H1 (cell line): ENCODE data around the gene ATP11A. TPM values are rescaled to one million over a fixed set of nuclear protein-coding genes. Genes with fewer than 3 reads are reported as not detected.

Experiments used
- CTCF ChIA-PET: fragments of 300-600 bp; sonication (Branson Sonifier 250); formaldehyde crosslinking; loops from one replicate; lab custom pipeline; 2021; ENCODE audit not compliant: partially characterized antibody; lab: Charles Lee
- POLR2A ChIA-PET: fragments of 300-600 bp; sonication (Branson Sonifier 250); formaldehyde crosslinking; loops from one replicate; lab custom pipeline; 2021; ENCODE audit warnings: inconsistent platforms; ENCODE audit not compliant: partially characterized antibody; lab: Charles Lee
- DNase-seq, 2 experiments: peaks; one replicate each; pipeline versions ENCODE4 v3.0.0 to v3.0.0-alpha.2; 2010 to 2022; ENCODE audit warnings: low spot score in 2 of 2, low read depth in 1 of 2, mixed read lengths in 1 of 2
- FAIRE-seq: peaks from 2 replicates; lab custom pipeline; 2011; peaks lifted over from hg19 to GRCh38; lab: Jason Lieb, UNC
- H2AFZ ChIP-seq: 2 replicates; pipeline ENCODE4 v1.8.1; 2012; ENCODE audit warnings: low read length, inconsistent platforms
- H2AK5ac ChIP-seq: 2 replicates; pipeline ENCODE4 v1.6.1; 2013; ENCODE audit warnings: low read depth, low read length
- H2BK120ac ChIP-seq: replicated peaks from 2 replicates; pipeline ENCODE3; 2013; ENCODE audit warnings: low read depth, low read length, inconsistent platforms
- H2BK12ac ChIP-seq: 2 replicates; pipeline ENCODE4 v1.6.1; 2013; ENCODE audit warnings: low read depth, low read length
- H2BK15ac ChIP-seq: 2 replicates; pipeline ENCODE4 v1.6.1; 2013; ENCODE audit warnings: low read length
- H2BK20ac ChIP-seq: 2 replicates; pipeline ENCODE4 v1.6.1; 2013; ENCODE audit warnings: low read length
- H2BK5ac ChIP-seq: 2 replicates; pipeline ENCODE4 v1.6.1; 2013; ENCODE audit warnings: low read depth, low read length
- H3K14ac ChIP-seq: 2 replicates; pipeline ENCODE4 v1.6.1; 2013; ENCODE audit warnings: inconsistent platforms; ENCODE audit not compliant: insufficient read length
- H3K18ac ChIP-seq: 2 replicates; pipeline ENCODE4 v1.6.1; 2013; ENCODE audit warnings: low read length; ENCODE audit errors: extremely low read depth
- H3K23ac ChIP-seq: 2 replicates; pipeline ENCODE4 v1.6.1; 2013; ENCODE audit warnings: inconsistent platforms; ENCODE audit not compliant: insufficient read length
- H3K23me2 ChIP-seq: 2 replicates; pipeline ENCODE4 v1.6.1; 2013; ENCODE audit warnings: low read depth, low read length
- H3K27ac ChIP-seq: 2 replicates; pipeline ENCODE4 v1.6.1; 2011; ENCODE audit warnings: low read depth, low read length, inconsistent platforms
- H3K27me3 ChIP-seq, 4 experiments: replicated peaks in 1 of 4; 1 replicate in 1 of 4; 2 replicates in 3 of 4; pipeline versions ENCODE4 v1.6.1 to v1.8.1; 2011 to 2013; ENCODE audit warnings: low read length in 3 of 4, mild to moderate bottlenecking in 3 of 4, inconsistent platforms in 2 of 4, mixed read lengths in 2 of 4, moderate library complexity in 1 of 4; ENCODE audit not compliant: control insufficient read depth in 3 of 4, insufficient read depth in 3 of 4; ENCODE audit errors: extremely low read depth in 1 of 4
- H3K36me3 ChIP-seq, 4 experiments: 2 replicates each; pipeline versions ENCODE4 v1.6.1 to v1.8.1; 2011 to 2013; ENCODE audit warnings: mild to moderate bottlenecking in 4 of 4, low read length in 3 of 4, moderate library complexity in 2 of 4, control low read depth in 1 of 4, inconsistent platforms in 1 of 4; ENCODE audit not compliant: insufficient read depth in 4 of 4, control insufficient read depth in 2 of 4
- H3K4ac ChIP-seq: replicated peaks from 2 replicates; pipeline ENCODE3; 2013; ENCODE audit warnings: low read length, low read depth, mixed read lengths, inconsistent platforms; ENCODE audit not compliant: insufficient read length
- H3K4me1 ChIP-seq, 4 experiments: replicated peaks in 1 of 4; 1 replicate in 1 of 4; 2 replicates in 3 of 4; pipeline versions ENCODE4 v1.6.1 to v1.8.1; 2011 to 2013; ENCODE audit warnings: low read length in 3 of 4, inconsistent platforms in 2 of 4, mixed read lengths in 1 of 4; ENCODE audit not compliant: insufficient read depth in 4 of 4, control insufficient read depth in 3 of 4
- H3K4me2 ChIP-seq, 2 experiments: 2 replicates each; pipeline versions ENCODE4 v1.6.1 to v1.8.1; 2011 to 2013; ENCODE audit warnings: low read depth in 2 of 2, low read length in 2 of 2, control low read depth in 1 of 2, inconsistent platforms in 1 of 2, mild to moderate bottlenecking in 1 of 2; ENCODE audit not compliant: insufficient read depth in 1 of 2
- H3K4me3 ChIP-seq, 4 experiments: fragments of 200-600, 300-600 bp in 1 of 4; sonication (generic), shearing (Covaris generic), sonication (Bioruptor Twin) in 1 of 4; 2 replicates each; pipeline versions ENCODE4 v1.5.1 to v1.8.1; 2011 to 2016; ENCODE audit warnings: low read length in 4 of 4, low read depth in 3 of 4, control low read depth in 2 of 4, inconsistent platforms in 2 of 4, mild to moderate bottlenecking in 2 of 4, mixed read lengths in 1 of 4, moderate library complexity in 1 of 4; ENCODE audit not compliant: insufficient read depth in 2 of 4; ENCODE audit errors: extremely low read depth in 1 of 4
- H3K56ac ChIP-seq: replicated peaks from 2 replicates; pipeline ENCODE3; 2013; ENCODE audit warnings: low read depth, mild to moderate bottlenecking, mixed read lengths, low read length, inconsistent platforms; ENCODE audit not compliant: insufficient read length
- H3K79me1 ChIP-seq: 2 replicates; pipeline ENCODE4 v1.6.1; 2013; ENCODE audit warnings: low read depth, low read length, control low read depth
- H3K79me2 ChIP-seq, 2 experiments: 2 replicates each; pipeline versions ENCODE4 v1.6.1 to v1.8.1; 2012 to 2013; ENCODE audit warnings: low read length in 2 of 2, mild to moderate bottlenecking in 2 of 2, inconsistent platforms in 1 of 2; ENCODE audit not compliant: insufficient read depth in 2 of 2, control insufficient read depth in 1 of 2
- H3K9ac ChIP-seq, 4 experiments: replicated peaks in 1 of 4; 1 replicate in 1 of 4; 2 replicates in 3 of 4; pipeline versions ENCODE4 v1.6.1 to v1.8.1; 2011 to 2013; ENCODE audit warnings: low read depth in 3 of 4, low read length in 3 of 4, control low read depth in 2 of 4, mild to moderate bottlenecking in 2 of 4, moderate library complexity in 2 of 4, inconsistent platforms in 1 of 4; ENCODE audit errors: extremely low read depth in 1 of 4
- H3K9me3 ChIP-seq, 2 experiments: 2 replicates each; pipeline versions ENCODE4 v1.6.1 to v1.8.1; 2012 to 2013; ENCODE audit warnings: mild to moderate bottlenecking in 2 of 2, moderate library complexity in 2 of 2, control low read depth in 1 of 2, inconsistent platforms in 1 of 2, low read depth in 1 of 2, low read length in 1 of 2, mixed read lengths in 1 of 2; ENCODE audit not compliant: insufficient read depth in 2 of 2
- H4K20me1 ChIP-seq, 2 experiments: replicated peaks in 1 of 2; 2 replicates each; pipeline versions ENCODE3 to v1.8.1; 2011 to 2013; ENCODE audit warnings: inconsistent platforms in 2 of 2, low read length in 2 of 2, mild to moderate bottlenecking in 1 of 2; ENCODE audit not compliant: insufficient read depth in 2 of 2, control insufficient read depth in 1 of 2
- H4K5ac ChIP-seq: 2 replicates; pipeline ENCODE4 v1.6.1; 2013; ENCODE audit warnings: low read length, low read depth, mixed read lengths, inconsistent platforms; ENCODE audit not compliant: insufficient read length
- H4K8ac ChIP-seq: 2 replicates; pipeline ENCODE4 v1.8.0; 2013; ENCODE audit warnings: mild to moderate bottlenecking, moderate library complexity, low read length, inconsistent platforms; ENCODE audit not compliant: insufficient read depth; ENCODE audit errors: extremely low read depth
- H4K91ac ChIP-seq: replicated peaks from 2 replicates; pipeline ENCODE3; 2013; ENCODE audit warnings: low read length, mixed read lengths, inconsistent platforms; ENCODE audit not compliant: insufficient read length
- ASH2L ChIP-seq: fragments of 200-600, 300-600 bp; sonication (generic); IDR thresholded peaks from one replicate; pipeline ENCODE4 v1.7.1; 2017; ENCODE audit warnings: low read length
- CEBPB ChIP-seq: IDR thresholded peaks from 2 replicates; pipeline ENCODE4 v1.6.1; 2012; ENCODE audit warnings: low read depth, low read length
- CREB1 ChIP-seq: IDR thresholded peaks from 2 replicates; pipeline ENCODE4 v1.6.1; 2012; ENCODE audit warnings: inconsistent platforms
- FOSL1 ChIP-seq: IDR thresholded peaks from 2 replicates; pipeline ENCODE4 v1.6.1; 2011; ENCODE audit warnings: mild to moderate bottlenecking, low read depth, low read length, moderate library complexity; ENCODE audit not compliant: insufficient read depth
- GABPA ChIP-seq: IDR thresholded peaks from 2 replicates; pipeline ENCODE4 v1.6.1; 2011; ENCODE audit warnings: mild to moderate bottlenecking, low read length, moderate library complexity, borderline replicate concordance; ENCODE audit not compliant: insufficient read depth
- KDM4A ChIP-seq: IDR thresholded peaks from one replicate; pipeline ENCODE4 v1.7.1; 2012; ENCODE audit warnings: low read depth, mild to moderate bottlenecking, moderate library complexity, low read length, inconsistent platforms; ENCODE audit not compliant: severe bottlenecking
- RNF2 ChIP-seq: fragments of 200-900, 300-1000 bp; sonication (generic); IDR thresholded peaks from 2 replicates; pipeline ENCODE4 v1.7.1; 2016; ENCODE audit warnings: borderline replicate concordance, low read depth, mild to moderate bottlenecking, antibody characterized with exemption, low read length; ENCODE audit not compliant: poor library complexity, severe bottlenecking; ENCODE audit errors: missing control alignments
- SAP30 ChIP-seq: fragments of 300-600 bp; sonication (generic); IDR thresholded peaks from 2 replicates; pipeline ENCODE4 v1.7.1; 2012; ENCODE audit warnings: low read length, moderate library complexity, mild to moderate bottlenecking, inconsistent platforms; ENCODE audit not compliant: insufficient read depth, insufficient replicate concordance
- SIN3A ChIP-seq, 2 experiments: IDR thresholded peaks in 1 of 2; conservative IDR thresholded peaks in 1 of 2; 2 replicates each; pipeline ENCODE4 v1.6.1; 2011 to 2012; ENCODE audit warnings: low read length in 2 of 2, improper control_type of control experiment in 1 of 2, low read depth in 1 of 2, mild to moderate bottlenecking in 1 of 2
- SIX5 ChIP-seq: IDR thresholded peaks from 2 replicates; pipeline ENCODE4 v1.6.1; 2011; ENCODE audit warnings: mild to moderate bottlenecking, low read depth, low read length
- SUZ12 ChIP-seq: fragments of 200-600 bp; sonication (generic); IDR thresholded peaks from 2 replicates; pipeline ENCODE4 v1.6.1; 2012; ENCODE audit warnings: mild to moderate bottlenecking, inconsistent platforms, low read length, moderate library complexity, mixed read lengths
- TBP ChIP-seq: IDR thresholded peaks from 2 replicates; pipeline ENCODE4 v1.6.1; 2011; ENCODE audit warnings: low read depth, low read length, improper control_type of control experiment
- WGBS, 2 experiments: shearing (Covaris generic) in 1 of 2; methylation state at CpG; one replicate each; pipeline versions ENCODE4 v1.1.6 to v1.1.7; 2013 to 2015; ENCODE audit warnings: low lambda C conversion rate in 2 of 2, mixed read lengths in 2 of 2, inconsistent platforms in 1 of 2, low coverage in 1 of 2, missing lambda C conversion rate in 1 of 2; ENCODE audit not compliant: insufficient replicate concordance in 2 of 2, insufficient coverage in 1 of 2, insufficient read length in 1 of 2; ENCODE audit errors: extremely low coverage in 1 of 2, missing lambda C conversion rate in 1 of 2; 5-methylcytosine and 5-hydroxymethylcytosine counted together
- polyA plus RNA-seq, 7 experiments: library from polyadenylated mRNA; depleted of rRNA in 3 of 7; stranded (reverse) in 5 of 7; unstranded in 2 of 7; fragments of >200 nt in 5 of 7; fragments of 200-250 nt in 2 of 7; gene quantifications; 1 replicate in 5 of 7; 2 replicates in 1 of 7; 4 replicates in 1 of 7; pipeline versions ENCODE4 v1.2.1 to v1.2.3, GENCODE V29; 2011 to 2013; ENCODE audit warnings: missing spikeins in 2 of 7, mixed read lengths in 2 of 7
- total RNA-seq: library from RNA; stranded (reverse); fragmentation: NEBNext Ultra II Directional; extraction: Animal tissue kit (Norgen Biotek cat#: 25700); gene quantifications from 2 replicates; pipeline ENCODE4 v1.2.1, GENCODE V29; 2021
- TF ChIP-seq, protein P1 (sequence below): IDR thresholded peaks from 2 replicates; pipeline ENCODE4 v1.6.1; 2011; ENCODE audit warnings: low read depth, mild to moderate bottlenecking, low read length; ENCODE audit not compliant: insufficient read depth

The ATP11A gene
- total and polyA plus RNA-seq, 2 of the 8 experiments (the other 6 are each of a cell fraction or from before 2014, with no cell fraction given), result 28.8 to 72.9 TPM

- Histone ChIP-seq H3K4me1 (no peaks in the 10 kb centered on the region), H2BK120ac (no peak overlapping the region), H3K27me3 (no peaks in the 10 kb centered on the region), H3K9ac (no peak overlapping the region), H3K4me2 (no peak overlapping the region), H3K56ac (no peak overlapping the region), H3K79me1 (no peaks in the 10 kb centered on the region), H3K14ac (no peak overlapping the region), H3K23ac (no peak overlapping the region), H3K4me3 (no peak overlapping the region), H3K79me2 (no peaks in the 10 kb centered on the region), H2BK15ac (no peak overlapping the region), H2BK5ac (no peak overlapping the region), H3K18ac (no peak overlapping the region), H2AFZ (no peak overlapping the region), H4K91ac (no peak overlapping the region), H3K4ac (no peak overlapping the region), H4K5ac (no peak overlapping the region), H2AK5ac (no peak overlapping the region), H2BK12ac (no peak overlapping the region), H2BK20ac (no peak overlapping the region), H3K27ac (no peak overlapping the region), H3K36me3 (peaks cover 0 to 50% (median 28%) of the 10 kb centered on the region in 4 experiments; a peak in 5 of 8 replicates), H4K8ac (no peak overlapping the region), H3K9me3 (no peaks in the 10 kb centered on the region), H3K23me2 (no peaks in the 10 kb centered on the region), H4K20me1 (peaks cover 0 to 1% of the 10 kb centered on the region in 2 experiments)
- ChIA-PET CTCF (interaction anchor here (1.0 to 1.4 kb wide), 2 partner anchors 17 to 212 kb away, joined by 3 to 4 read pairs; no protein-coding TSS in a partner anchor), POLR2A (no interaction called here)
- WGBS, 2 experiments, result 95% methylated on average over 10 of the region's 10 CpGs; no CpG with 5 or more reads in 1 of the 2 experiments
- FAIRE-seq, result no peak
- DNase-seq, result no peak
- TF ChIP-seq TBP, result no peak
- no peak for TF ChIP-seq CREB1
- TF ChIP-seq SAP30, result no peak
- no peak for TF ChIP-seq ASH2L
- no peak for TF ChIP-seq GABPA
- TF ChIP-seq, protein P1, sequence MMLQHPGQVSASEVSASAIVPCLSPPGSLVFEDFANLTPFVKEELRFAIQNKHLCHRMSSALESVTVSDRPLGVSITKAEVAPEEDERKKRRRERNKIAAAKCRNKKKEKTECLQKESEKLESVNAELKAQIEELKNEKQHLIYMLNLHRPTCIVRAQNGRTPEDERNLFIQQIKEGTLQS, result no peak
- TF ChIP-seq SIX5, result no peak
- no peak for TF ChIP-seq SIN3A (conservative IDR thresholded peaks at IDR 0.05 in 1 of 2, IDR thresholded peaks at IDR 0.05 in 1 of 2; ENCODE audit: low read depth in 1 of 2, low read length in 2 of 2)
- TF ChIP-seq FOSL1, result no peak
- no peak for TF ChIP-seq KDM4A
- no peak for TF ChIP-seq SUZ12
- TF ChIP-seq CEBPB, result no peak
- no peak for TF ChIP-seq RNF2
Measured at GRCh38 chr13:112852808-112853207, 163.0 kb downstream of the ATP11A start.
